Muscle of leg (tissue), 11 donors: ENCODE results near the gene BPHL. TPM values are rescaled to one million over a fixed set of nuclear protein-coding genes. Genes with fewer than 3 reads are reported as not detected.
A peak's percentile ranks its signal among the peaks of the same experiment; 100 is the strongest.

Source experiments
- DNase-seq: peaks from one replicate; pipeline ENCODE4 v3.0.0; 2013
- H3K27ac ChIP-seq: one replicate; pipeline ENCODE4 v1.5.1; 2013; ENCODE audit warnings: mild to moderate bottlenecking, low read length, control low read depth
- H3K27me3 ChIP-seq: one replicate; pipeline ENCODE4 v1.6.1; 2013; ENCODE audit warnings: low read length; ENCODE audit not compliant: control insufficient read depth, insufficient read depth
- H3K36me3 ChIP-seq: one replicate; pipeline ENCODE4 v1.6.1; 2013; ENCODE audit warnings: low read length; ENCODE audit not compliant: control insufficient read depth, insufficient read depth
- H3K4me1 ChIP-seq: one replicate; pipeline ENCODE4 v1.6.1; 2013; ENCODE audit warnings: low read length; ENCODE audit not compliant: control insufficient read depth, insufficient read depth
- H3K4me3 ChIP-seq: one replicate; pipeline ENCODE4 v1.5.1; 2013; ENCODE audit warnings: low read length, control low read depth
- H3K9me3 ChIP-seq: replicated peaks from 2 replicates; pipeline ENCODE4 v1.6.1; 2013; ENCODE audit warnings: low read depth, low read length; ENCODE audit not compliant: control insufficient read depth
- WGBS: methylation state at CpG from one replicate; pipeline ENCODE4 v1.1.5; 2013; ENCODE audit warnings: missing lambda C conversion rate; ENCODE audit not compliant: insufficient coverage; 5-methylcytosine and 5-hydroxymethylcytosine counted together
- polyA plus RNA-seq, 8 donors: library from polyadenylated mRNA; unstranded; fragments of 120-200 nt; gene quantifications; one replicate each; pipeline versions ENCODE4 v1.2.1 to v1.2.3, GENCODE V29; 2013; ENCODE audit warnings: inconsistent platforms in 1 of 8, low replicate concordance in 1 of 8; ENCODE audit not compliant: insufficient read length in 8 of 8, insufficient read depth in 1 of 8
- total RNA-seq: library from RNA; stranded (reverse); fragments of 120-200 nt; gene quantifications from one replicate; pipeline ENCODE4 v1.2.4, GENCODE V29; 2013

BPHL gene
- total and polyA plus RNA-seq, 9 donors: 29.7 to 43.0 (median 31.8) TPM

GRCh38 chr6:3081960-3082359 is 36.6 kb upstream of the BPHL start:
- DNase-seq: peak; percentile 71
- Histone ChIP-seq H3K4me1 (no peaks in the 10 kb centered on the region), H3K36me3 (peaks cover 75% of the 10 kb centered on the region), H3K4me3 (no peak overlapping the region), H3K9me3 (no peaks in the 10 kb centered on the region), H3K27ac (no peak overlapping the region), H3K27me3 (no peaks in the 10 kb centered on the region)
- no CpG with 5 or more reads among the region's 5 CpGs for WGBS

GRCh38 chr6:3085074-3085473 is 33.4 kb upstream of the BPHL start:
- Histone ChIP-seq H3K27me3 (no peaks in the 10 kb centered on the region), H3K36me3 (peaks cover 58% of the 10 kb centered on the region), H3K9me3 (no peaks in the 10 kb centered on the region), H3K4me1 (peaks cover 8% of the 10 kb centered on the region), H3K27ac (no peak overlapping the region), H3K4me3 (no peak overlapping the region)
- no peak for DNase-seq
- no CpG with 5 or more reads among the region's 4 CpGs for WGBS

- WGBS: 55% methylated on average over 4 of the region's 7 CpGs
- peaks cover 9% of the 10 kb centered on the region for H3K4me1 ChIP-seq
- no peaks in the 10 kb centered on the region for H3K9me3 ChIP-seq
- H3K27ac ChIP-seq: no peak overlapping the region
- H3K4me3 ChIP-seq: no peak overlapping the region
- DNase-seq: no peak
- peaks cover 51% of the 10 kb centered on the region for H3K36me3 ChIP-seq
- no peaks in the 10 kb centered on the region for H3K27me3 ChIP-seq
Observed at GRCh38 chr6:3086282-3086946, 32.1 kb upstream of the BPHL start.

DNA sequence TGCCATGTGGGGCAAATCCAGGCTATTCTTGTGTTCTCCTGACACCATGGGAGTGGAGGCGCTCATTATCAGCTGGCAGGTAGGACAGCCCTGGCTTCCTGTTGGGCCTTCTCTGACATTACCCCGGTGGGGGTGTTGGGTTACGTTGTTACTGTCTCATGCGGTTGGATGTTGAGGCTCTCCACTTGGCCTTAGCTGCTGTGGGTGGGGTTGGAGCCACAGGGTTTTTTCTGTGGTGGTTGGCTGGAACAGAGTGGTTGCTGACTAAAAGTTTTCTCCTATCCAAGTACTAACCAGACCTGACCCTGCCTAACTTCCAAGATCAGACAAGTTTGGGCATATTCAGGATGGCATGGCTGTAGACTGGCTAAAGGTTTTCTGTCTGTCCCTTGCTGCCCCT is 30.1 kb upstream of the BPHL start:
- H3K27me3 ChIP-seq: no peaks in the 10 kb centered on the region
- H3K4me1 ChIP-seq: peaks cover 9% of the 10 kb centered on the region
- H3K9me3 ChIP-seq: no peaks in the 10 kb centered on the region
- peaks cover 34% of the 10 kb centered on the region for H3K36me3 ChIP-seq
- H3K27ac ChIP-seq: peak overlapping the region; percentile 85
- H3K4me3 ChIP-seq: no peak overlapping the region
- DNase-seq: peak; percentile 57
- WGBS: no CpG with 5 or more reads among the region's 4 CpGs

- 43% methylated on average over 1 of the region's 4 CpGs for WGBS
- peaks cover 30% of the 10 kb centered on the region for H3K36me3 ChIP-seq
- H3K4me3 ChIP-seq: no peak overlapping the region
- peak; percentile 94 for DNase-seq
- H3K9me3 ChIP-seq: no peaks in the 10 kb centered on the region
- H3K27ac ChIP-seq: peak overlapping the region; percentile 85
- peaks cover 9% of the 10 kb centered on the region for H3K4me1 ChIP-seq
- H3K27me3 ChIP-seq: no peaks in the 10 kb centered on the region
Observed at GRCh38 chr6:3088968-3089367, 29.5 kb upstream of the BPHL start.

GRCh38 chr6:3090013-3090412 is 28.5 kb upstream of the BPHL start:
- WGBS: no CpG with 5 or more reads among the region's 4 CpGs
- Histone ChIP-seq H3K4me1 (peaks cover 9% of the 10 kb centered on the region), H3K27ac (no peak overlapping the region), H3K36me3 (peaks cover 25% of the 10 kb centered on the region), H3K27me3 (no peaks in the 10 kb centered on the region), H3K9me3 (no peaks in the 10 kb centered on the region), H3K4me3 (no peak overlapping the region)
- DNase-seq: no peak

DNA sequence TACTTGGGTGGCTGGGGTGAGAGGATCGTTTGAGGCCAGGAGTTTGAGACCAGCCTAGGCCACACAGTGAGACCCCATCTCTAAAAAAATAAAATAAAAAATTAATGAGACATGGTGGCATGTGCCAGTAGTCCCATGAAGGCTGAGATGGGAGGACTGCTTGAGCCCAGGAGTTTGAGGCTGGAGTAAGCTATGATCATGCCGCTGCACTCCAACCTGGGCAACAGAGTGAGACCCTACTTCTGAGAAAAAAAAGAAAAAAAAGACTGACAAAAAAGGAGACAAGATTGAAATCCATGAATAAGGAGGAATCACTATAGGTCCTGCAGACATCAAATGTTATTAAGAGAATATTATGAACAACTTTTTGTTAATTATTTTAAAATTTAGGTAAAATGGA is 23.7 kb upstream of the BPHL start:
- Histone ChIP-seq H3K4me3 (no peak overlapping the region), H3K27me3 (no peaks in the 10 kb centered on the region), H3K27ac (no peak overlapping the region), H3K4me1 (peaks cover 2% of the 10 kb centered on the region), H3K36me3 (peaks cover 10% of the 10 kb centered on the region), H3K9me3 (no peaks in the 10 kb centered on the region)
- 100% methylated on average over 1 of the region's 2 CpGs for WGBS
- DNase-seq: no peak

DNA sequence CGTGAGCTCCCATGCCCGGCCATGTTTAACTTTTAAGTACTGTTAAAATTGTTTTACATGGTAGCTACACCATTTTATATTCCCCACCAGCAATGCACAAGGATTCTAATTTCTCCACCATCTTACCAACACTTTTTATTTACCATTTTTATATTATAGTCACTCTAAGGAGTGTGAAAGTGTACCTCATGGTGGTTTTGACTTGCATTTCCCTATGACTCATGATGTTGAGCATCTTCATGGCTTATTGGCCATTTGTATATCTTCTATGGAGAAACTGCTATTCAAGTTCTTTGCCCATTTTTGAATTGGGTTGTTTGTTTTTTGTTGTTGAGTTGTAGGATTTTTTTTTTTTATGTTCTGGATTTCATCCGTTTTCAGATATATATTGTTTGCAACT is 15.6 kb upstream of the BPHL start:
- H3K27me3 ChIP-seq: no peaks in the 10 kb centered on the region
- no peak for DNase-seq
- WGBS: no CpG with 5 or more reads among the region's 3 CpGs
- no peaks in the 10 kb centered on the region for H3K4me1 ChIP-seq
- no peaks in the 10 kb centered on the region for H3K9me3 ChIP-seq
- H3K36me3 ChIP-seq: peaks cover 40% of the 10 kb centered on the region
- H3K27ac ChIP-seq: no peak overlapping the region
- no peak overlapping the region for H3K4me3 ChIP-seq

GRCh38 chr6:3108746-3109414 is 9.6 kb upstream of the BPHL start:
- DNase-seq: no peak
- Histone ChIP-seq H3K36me3 (peaks cover 74% of the 10 kb centered on the region), H3K4me3 (no peak overlapping the region), H3K27me3 (no peaks in the 10 kb centered on the region), H3K9me3 (no peaks in the 10 kb centered on the region), H3K4me1 (no peaks in the 10 kb centered on the region), H3K27ac (no peak overlapping the region)
- 82% methylated on average over 9 of the region's 10 CpGs for WGBS

GRCh38 chr6:3109761-3110160 is 8.8 kb upstream of the BPHL start:
- H3K9me3 ChIP-seq: no peaks in the 10 kb centered on the region
- H3K4me3 ChIP-seq: no peak overlapping the region
- no peaks in the 10 kb centered on the region for H3K27me3 ChIP-seq
- H3K36me3 ChIP-seq: peaks cover 78% of the 10 kb centered on the region
- H3K27ac ChIP-seq: no peak overlapping the region
- no peak for DNase-seq
- peaks cover 4% of the 10 kb centered on the region for H3K4me1 ChIP-seq
- no CpG with 5 or more reads among the region's 3 CpGs for WGBS
